ENCODE data around the gene HSPB3. TPM values are rescaled to one million over a fixed set of nuclear protein-coding genes. Genes with fewer than 3 reads are reported as not detected.
"Not testable (repeated sequence)": the region's sequence is repeated elsewhere in the genome, so short reads cannot be mapped to it uniquely, and the experiment has no call there.

The HSPB3 gene
- total and polyA plus RNA-seq, 3 donors from 2014 or later = 2.8 to 4.5 (median 3.1) TPM

DNA sequence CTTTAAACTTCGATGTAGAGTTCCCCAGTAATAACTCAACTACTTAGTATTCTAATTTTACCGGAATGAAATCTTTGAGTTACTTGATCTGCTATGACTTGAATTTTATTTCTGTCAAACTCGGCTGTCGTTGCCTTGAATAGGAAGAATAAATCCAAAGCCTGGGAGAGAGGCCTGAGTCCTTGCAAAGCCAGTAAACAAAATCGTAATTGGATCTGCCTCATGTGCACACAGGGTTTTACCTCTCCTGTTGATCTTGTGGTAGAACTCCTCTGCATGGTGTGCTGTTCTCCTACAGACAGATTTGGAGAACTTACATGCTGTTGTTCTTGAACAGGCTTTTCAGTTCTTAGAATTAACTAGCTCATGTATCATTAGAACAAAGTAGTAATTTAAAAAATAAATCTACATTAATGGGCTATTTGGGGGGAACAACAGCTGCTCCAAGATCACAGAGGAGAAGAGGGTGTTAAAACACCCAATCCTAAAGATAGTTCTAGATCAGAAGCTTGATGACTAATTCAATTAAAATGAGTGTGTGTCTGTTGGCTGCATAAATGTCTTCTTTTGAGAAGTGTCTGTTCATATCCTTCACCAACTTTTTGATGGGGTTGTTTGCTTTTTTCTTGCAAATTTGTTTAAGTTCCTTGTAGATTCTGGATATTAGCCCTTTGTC lies 28.9 kb downstream of the HSPB3 start:
- TF ChIP-seq, protein P1, sequence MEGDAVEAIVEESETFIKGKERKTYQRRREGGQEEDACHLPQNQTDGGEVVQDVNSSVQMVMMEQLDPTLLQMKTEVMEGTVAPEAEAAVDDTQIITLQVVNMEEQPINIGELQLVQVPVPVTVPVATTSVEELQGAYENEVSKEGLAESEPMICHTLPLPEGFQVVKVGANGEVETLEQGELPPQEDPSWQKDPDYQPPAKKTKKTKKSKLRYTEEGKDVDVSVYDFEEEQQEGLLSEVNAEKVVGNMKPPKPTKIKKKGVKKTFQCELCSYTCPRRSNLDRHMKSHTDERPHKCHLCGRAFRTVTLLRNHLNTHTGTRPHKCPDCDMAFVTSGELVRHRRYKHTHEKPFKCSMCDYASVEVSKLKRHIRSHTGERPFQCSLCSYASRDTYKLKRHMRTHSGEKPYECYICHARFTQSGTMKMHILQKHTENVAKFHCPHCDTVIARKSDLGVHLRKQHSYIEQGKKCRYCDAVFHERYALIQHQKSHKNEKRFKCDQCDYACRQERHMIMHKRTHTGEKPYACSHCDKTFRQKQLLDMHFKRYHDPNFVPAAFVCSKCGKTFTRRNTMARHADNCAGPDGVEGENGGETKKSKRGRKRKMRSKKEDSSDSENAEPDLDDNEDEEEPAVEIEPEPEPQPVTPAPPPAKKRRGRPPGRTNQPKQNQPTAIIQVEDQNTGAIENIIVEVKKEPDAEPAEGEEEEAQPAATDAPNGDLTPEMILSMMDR (IDR thresholded peaks at IDR 0.05) = no peak
- no peak for TF ChIP-seq POLR2A (IDR thresholded peaks at IDR 0.05)
- no peak for DNase-seq
- WGBS, 2 donors = 83 to 86% methylated on average over 5 of the region's 5 CpGs
- Histone ChIP-seq H3K4me1 (no peaks in the 10 kb centered on the region), H3K4me3 (no peak overlapping the region), H3K27ac (no peak overlapping the region), H3K36me3 (ENCODE audit: low read depth, missing control alignments) (no peaks in the 10 kb centered on the region), H3K9me3 (no peaks in the 10 kb centered on the region), H3K27me3 (no peaks in the 10 kb centered on the region)
- intact Hi-C loops (cut with DNase I; ENCODE audit: low total_unique reads) = no loop called here

DNA sequence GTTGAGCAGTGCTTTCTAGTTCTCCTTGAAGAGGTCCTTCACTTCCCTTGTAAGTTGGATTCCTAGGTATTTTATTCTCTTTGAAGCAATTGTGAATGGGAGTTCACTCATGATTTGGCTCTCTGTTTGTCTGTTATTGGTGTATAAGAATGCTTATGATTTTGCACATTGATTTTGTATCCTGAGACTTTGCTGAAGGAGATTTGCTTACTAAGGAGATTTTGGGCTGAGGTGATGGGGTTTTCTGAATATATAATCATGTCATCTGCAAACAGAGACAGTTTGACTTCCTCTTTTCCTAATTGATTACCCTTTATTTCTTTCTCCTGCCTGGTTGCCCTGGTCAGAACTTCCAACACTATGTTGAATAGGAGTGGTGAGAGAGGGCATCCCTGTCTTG lies 30.2 kb downstream of the HSPB3 start:
- H3K4me1 ChIP-seq; intact Hi-C loops (cut with DNase I; ENCODE audit: low total_unique reads); H3K27ac ChIP-seq; H3K36me3 ChIP-seq (ENCODE audit: low read depth, missing control alignments); H3K9me3 ChIP-seq; H3K4me3 ChIP-seq; DNase-seq; H3K27me3 ChIP-seq: not testable (repeated sequence)

DNA sequence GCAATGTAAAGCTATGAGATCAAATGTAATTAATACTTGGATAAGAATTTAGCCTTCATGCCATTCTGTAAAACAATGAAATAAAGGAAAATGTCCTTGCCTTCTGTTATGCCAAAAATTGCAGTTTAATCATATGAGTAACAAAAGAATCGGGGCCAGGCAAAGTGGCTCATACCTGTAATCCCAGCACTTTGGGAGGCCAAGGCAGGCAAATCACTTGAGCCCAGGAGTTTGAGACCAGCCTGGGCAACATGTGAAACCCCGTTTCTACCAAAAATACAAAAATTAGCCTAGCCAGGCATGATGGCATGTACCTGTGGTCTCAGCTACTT lies 34.1 kb downstream of the HSPB3 start:
- H3K4me3 ChIP-seq; H3K4me1 ChIP-seq; DNase-seq; intact Hi-C loops (cut with DNase I; ENCODE audit: low total_unique reads); H3K36me3 ChIP-seq (ENCODE audit: low read depth, missing control alignments); H3K27me3 ChIP-seq; H3K9me3 ChIP-seq; H3K27ac ChIP-seq: not testable (repeated sequence)
- WGBS, 2 donors = 16 to 45% methylated on average over 2 of the region's 2 CpGs

GRCh38 chr5:54491326-54491725 lies 35.8 kb downstream of the HSPB3 start:
- H3K27me3 ChIP-seq = no peaks in the 10 kb centered on the region
- 95 to 100% methylated on average over 1 of the region's 1 CpG for WGBS, 2 donors
- no peak for DNase-seq
- no peaks in the 10 kb centered on the region for H3K4me1 ChIP-seq
- no peak overlapping the region for H3K27ac ChIP-seq
- no peaks in the 10 kb centered on the region for H3K9me3 ChIP-seq
- H3K36me3 ChIP-seq (ENCODE audit: low read depth, missing control alignments) = no peaks in the 10 kb centered on the region
- no peak for TF ChIP-seq POLR2A (IDR thresholded peaks at IDR 0.05)
- TF ChIP-seq, protein P1 (IDR thresholded peaks at IDR 0.05) = no peak
- H3K4me3 ChIP-seq = no peak overlapping the region
- intact Hi-C loops (cut with DNase I; ENCODE audit: low total_unique reads) = no loop called here

DNA sequence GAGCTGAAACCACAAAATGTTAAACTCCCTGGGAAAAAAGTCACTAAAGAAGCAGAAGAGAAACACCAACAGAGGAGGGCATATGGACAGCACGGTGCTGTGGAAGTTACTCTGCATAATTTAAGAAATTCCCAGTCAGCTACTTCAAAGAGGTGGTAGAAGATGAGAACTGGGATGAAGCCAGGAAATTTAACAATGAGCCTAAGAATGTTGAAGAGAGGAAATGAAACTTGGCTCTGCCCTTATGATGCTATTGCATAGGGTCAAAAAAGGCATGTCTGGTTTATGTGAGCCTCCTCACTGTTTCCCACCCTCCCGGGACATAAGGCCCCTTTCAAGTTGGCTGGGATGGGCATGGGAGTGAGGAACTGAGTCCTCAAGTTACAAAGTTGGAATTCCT lies 36.7 kb downstream of the HSPB3 start:
- 40 to 53% methylated on average over 2 of the region's 2 CpGs for WGBS, 2 donors
- Histone ChIP-seq H3K4me1 (no peaks in the 10 kb centered on the region), H3K9me3 (no peaks in the 10 kb centered on the region), H3K36me3 (ENCODE audit: low read depth, missing control alignments) (no peaks in the 10 kb centered on the region), H3K27ac (no peak overlapping the region), H3K4me3 (no peak overlapping the region), H3K27me3 (no peaks in the 10 kb centered on the region)
- TF ChIP-seq, protein P1 (IDR thresholded peaks at IDR 0.05) = no peak
- no peak for TF ChIP-seq POLR2A (IDR thresholded peaks at IDR 0.05)
- no peak for DNase-seq
- intact Hi-C loops (cut with DNase I; ENCODE audit: low total_unique reads) = no loop called here

- H3K27me3 ChIP-seq = no peaks in the 10 kb centered on the region
- no peaks in the 10 kb centered on the region for H3K4me1 ChIP-seq
- no peaks in the 10 kb centered on the region for H3K36me3 ChIP-seq (ENCODE audit: low read depth, missing control alignments)
- DNase-seq = no peak
- intact Hi-C loops (cut with DNase I; ENCODE audit: low total_unique reads) = no loop called here
- no peaks in the 10 kb centered on the region for H3K9me3 ChIP-seq
- H3K4me3 ChIP-seq = no peak overlapping the region
- H3K27ac ChIP-seq = no peak overlapping the region
- TF ChIP-seq, protein P1 (IDR thresholded peaks at IDR 0.05) = no peak
- no peak for TF ChIP-seq POLR2A (IDR thresholded peaks at IDR 0.05)
Observed at GRCh38 chr5:54495027-54495426, 39.5 kb downstream of the HSPB3 start.

Measured in testis (tissue), 3 donors.